ENCODE measurements around the gene ALX3. TPM values are rescaled to one million over a fixed set of nuclear protein-coding genes. Genes with fewer than 3 reads are reported as not detected.
A peak's percentile ranks its signal among the peaks of the same experiment; 100 is the strongest.

The ALX3 gene
- polyA plus RNA-seq, 3 donors: not detected

GRCh38 chr1:110021285-110021684, 49.2 kb downstream of the ALX3 start:
- DNase-seq (ENCODE audit: extremely low read depth in 1 of 11, low read depth in 9 of 11, low spot score in 4 of 11): no peak

DNA sequence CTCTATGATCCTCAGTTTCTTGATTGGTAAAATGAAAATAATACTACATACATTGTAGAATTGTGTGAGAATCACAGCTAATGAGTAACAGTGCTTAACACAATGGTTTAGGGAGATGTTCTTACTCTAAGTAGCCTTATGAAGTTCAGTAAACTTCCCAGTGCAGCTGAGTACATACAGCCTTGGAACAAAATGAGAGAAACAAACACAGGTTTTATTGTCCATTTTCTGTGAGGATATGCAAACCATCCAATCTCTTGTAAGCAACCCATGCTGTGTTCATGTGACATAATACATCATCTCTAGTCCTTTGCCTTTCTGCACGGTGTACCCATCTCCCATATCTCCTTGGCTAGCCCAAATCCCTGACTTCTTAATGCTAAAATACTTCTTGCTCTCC, 50.7 kb downstream of the ALX3 start:
- DNase-seq (ENCODE audit: extremely low read depth in 1 of 11, low read depth in 9 of 11, low spot score in 4 of 11): no peak

- no peak for DNase-seq (ENCODE audit: extremely low read depth in 1 of 11, low read depth in 9 of 11, low spot score in 4 of 11)
These were observed 52.1 kb downstream of the ALX3 start for GRCh38 chr1:110018396-110018795.

GRCh38 chr1:110017792-110018191, 52.7 kb downstream of the ALX3 start:
- DNase-seq (ENCODE audit: extremely low read depth in 1 of 11, low read depth in 9 of 11, low spot score in 4 of 11): no peak

DNA sequence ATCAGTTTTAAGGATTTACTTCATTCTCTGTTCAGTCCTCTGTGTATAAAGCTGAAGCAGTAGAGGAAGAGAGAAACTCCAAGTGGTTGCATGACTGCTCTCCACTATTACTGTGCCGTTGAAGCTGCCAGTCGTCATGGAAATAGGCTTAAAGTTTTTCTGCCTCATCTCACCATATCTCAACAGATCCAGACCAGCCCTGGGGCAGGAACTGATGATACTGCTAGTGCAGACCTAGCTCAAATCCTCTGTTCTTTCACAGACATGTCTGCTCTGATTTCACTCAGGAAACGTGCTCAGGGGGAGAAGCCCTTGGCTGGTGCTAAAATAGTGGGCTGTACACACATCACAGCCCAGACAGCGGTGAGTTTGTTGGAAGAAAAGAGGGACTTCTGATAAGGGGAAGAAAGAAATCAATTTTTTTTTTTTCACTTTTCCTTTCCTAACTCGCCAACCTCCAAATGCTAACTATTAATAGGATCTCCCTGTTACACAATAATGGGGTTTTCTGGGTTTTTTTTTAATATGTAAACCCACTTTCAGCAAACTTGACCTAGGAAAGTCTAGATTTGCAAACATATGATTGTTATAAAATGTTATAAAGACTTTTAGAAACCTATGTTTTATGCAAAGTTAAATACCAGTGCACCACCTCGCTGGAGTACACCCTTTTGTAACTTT, 58.2 kb downstream of the ALX3 start:
- no peak for DNase-seq (ENCODE audit: extremely low read depth in 1 of 11, low read depth in 9 of 11, low spot score in 4 of 11)

DNA sequence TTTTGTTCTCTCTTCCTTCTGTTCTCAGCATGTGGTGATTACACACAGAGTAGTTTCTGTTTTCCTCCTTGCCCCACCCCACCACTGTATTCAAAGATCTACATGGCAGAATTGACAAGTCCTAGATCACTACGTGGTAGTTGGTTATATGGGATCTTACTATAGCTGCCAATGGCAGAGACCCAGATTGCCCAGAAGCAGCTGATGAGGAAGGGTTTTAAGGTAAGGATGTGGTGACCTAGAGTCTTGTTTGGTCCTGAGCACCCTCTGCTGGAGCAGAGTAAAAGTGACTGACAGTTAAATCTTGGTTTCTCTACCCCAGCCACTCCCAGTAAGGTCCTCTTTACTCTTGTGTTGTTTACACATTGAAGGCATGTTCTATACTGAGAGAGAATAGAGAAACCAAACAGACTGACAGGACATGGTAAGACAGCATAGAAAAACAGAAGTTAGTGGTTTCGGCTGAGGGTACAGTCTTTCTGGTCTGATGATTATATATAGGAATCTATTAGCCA, 58.9 kb downstream of the ALX3 start:
- peak in 1 of 11 donors; percentile 37 for DNase-seq (ENCODE audit: extremely low read depth in 1 of 11, low read depth in 9 of 11, low spot score in 4 of 11)

Other genes starting within 250 kb of the ALX3 start
- 1 to 10 TPM; 6.2 to 9.8 (median 6.6) TPM for gene CSF1, start 159.8 kb downstream of the ALX3 start, polyA plus RNA-seq (ENCODE audit: insufficient read length in 3 of 3)
- gene AHCYL1, start 85.9 kb downstream of the ALX3 start, polyA plus RNA-seq (ENCODE audit: insufficient read length in 3 of 3): 100 to 1,000 TPM; 104 to 123 (median 117) TPM
- 10 to 100 TPM; 43.6 to 54.7 (median 47.0) TPM for gene STRIP1, start 36.0 kb downstream of the ALX3 start, polyA plus RNA-seq (ENCODE audit: insufficient read length in 3 of 3)
- not detected for gene UBL4B, start 41.8 kb upstream of the ALX3 start, polyA plus RNA-seq (ENCODE audit: insufficient read length in 3 of 3)
- gene SLC6A17, start 79.8 kb upstream of the ALX3 start, polyA plus RNA-seq (ENCODE audit: insufficient read length in 3 of 3): 1 to 10 TPM in 1 of 3 donors, under 1 TPM in 2; 0.76 to 1.1 (median 0.85) TPM
- 1 to 10 TPM; 4.7 to 7.5 (median 4.7) TPM for gene KCNC4, start 139.6 kb upstream of the ALX3 start, polyA plus RNA-seq (ENCODE audit: insufficient read length in 3 of 3)